Motor neuron (in vitro differentiated cells): ENCODE measurements around the gene ARL6IP6. TPM values are rescaled to one million over a fixed set of nuclear protein-coding genes. Genes with fewer than 3 reads are reported as not detected.

Experiments
- ATAC-seq, 8 experiments: fragments of 200-7000 bp; cut with Tn5 transposase; replicated peaks in 6 of 8; 2 replicates each; pipeline ENCODE4 v1.8.0; 2021; ENCODE audit warnings: mild to moderate bottlenecking in 8 of 8, moderate library complexity in 8 of 8
- H3K27ac ChIP-seq, 2 donors: fragments of 250-450 bp; sonication (Bioruptor Pico); 2 replicates each; pipeline ENCODE4 v1.9.0; 2021; ENCODE audit warnings: antibody characterized with exemption in 2 of 2, mild to moderate bottlenecking in 2 of 2, moderate library complexity in 1 of 2
- H3K4me1 ChIP-seq, 2 donors: fragments of 250-450 bp; sonication (Bioruptor Pico); replicated peaks in 1 of 2; 2 replicates each; pipeline ENCODE4 v1.6.1; 2021; ENCODE audit warnings: antibody characterized with exemption in 2 of 2, mild to moderate bottlenecking in 2 of 2, moderate library complexity in 1 of 2
- H3K4me3 ChIP-seq, 5 donors: fragments of 250-450 bp; sonication (Bioruptor Pico); 2 replicates each; pipeline ENCODE4 v1.9.0; 2021; ENCODE audit warnings: antibody characterized with exemption in 5 of 5, mild to moderate bottlenecking in 5 of 5, moderate library complexity in 4 of 5
- WGBS, 10 experiments: fragments of 450-650 bp; shearing (Covaris generic); methylation state at CpG; one replicate each; pipeline ENCODE4 v1.0.0; 2022; 5-methylcytosine and 5-hydroxymethylcytosine counted together
- in situ Hi-C, 9 experiments: fragments of 400-800 bp; cut with MboI; loops; one replicate each; pipeline ENCODE4 v1.15.0; 2021; ENCODE audit warnings: low sequenced_read_pairs in 9 of 9, low pct_unique_long_range_greater_than_20kb in 2 of 9; ENCODE audit not compliant: unreplicated experiment in 9 of 9
- total RNA-seq, 8 experiments: library from RNA; unstranded; fragments of 300-600 nt; gene quantifications; 2 replicates each; pipeline versions ENCODE4 v1.2.3 to v1.2.4, GENCODE V29; 2022

ARL6IP6 gene
- total RNA-seq, 8 experiments from 2014 or later = 13.0 to 38.0 (median 20.9) TPM

GRCh38 chr2:152763651-152764050, 45.2 kb downstream of the ARL6IP6 start:
- Histone ChIP-seq H3K4me1 (peaks cover 8 to 14% of the 10 kb centered on the region in 2 donors), H3K27ac (no peak overlapping the region), H3K4me3 (no peak overlapping the region)
- WGBS, 10 experiments = no CpG with 5 or more reads among the region's 1 CpG
- in situ Hi-C loops = no loop called here
- peak in 3 of 8 experiments; percentile 22 to 33 (median 32) for ATAC-seq

GRCh38 chr2:152766928-152767327, 48.5 kb downstream of the ARL6IP6 start:
- WGBS, 10 experiments = 22 to 100% (median 86%) methylated on average over 1 of the region's 1 CpG; no CpG with 5 or more reads in 3 of the 10 experiments

GRCh38 chr2:152781175-152781574, 62.8 kb downstream of the ARL6IP6 start:
- Histone ChIP-seq H3K4me1 (no peaks in the 10 kb centered on the region), H3K4me3 (no peak overlapping the region), H3K27ac (no peak overlapping the region)
- WGBS, 10 experiments = 50 to 100% (median 88%) methylated on average over 1 to 3 of the region's 3 CpGs; no CpG with 5 or more reads in 2 of the 10 experiments
- in situ Hi-C loops = no loop called here
- ATAC-seq = no peak

More at GRCh38 chr2:152766928-152767327, 48.5 kb downstream of the ARL6IP6 start:
- Histone ChIP-seq H3K4me1 (peaks cover 0 to 6% of the 10 kb centered on the region in 2 donors), H3K4me3 (no peak overlapping the region), H3K27ac (no peak overlapping the region)
- no peak for ATAC-seq
- in situ Hi-C loops = no loop called here

GRCh38 chr2:152782171-152782570, 63.8 kb downstream of the ARL6IP6 start:
- ATAC-seq = no peak
- Histone ChIP-seq H3K27ac (no peak overlapping the region), H3K4me1 (no peaks in the 10 kb centered on the region), H3K4me3 (no peak overlapping the region)
- WGBS, 10 experiments = 20 to 100% (median 87%) methylated on average over 1 to 2 of the region's 2 CpGs; no CpG with 5 or more reads in 2 of the 10 experiments
- in situ Hi-C loops = no loop called here

GRCh38 chr2:152790883-152791282, 72.5 kb downstream of the ARL6IP6 start:
- no peak overlapping the region for H3K4me3 ChIP-seq
- no peaks in the 10 kb centered on the region for H3K4me1 ChIP-seq
- in situ Hi-C loops = no loop called here
- 33 to 100% (median 88%) methylated on average over 1 to 7 of the region's 9 CpGs; no CpG with 5 or more reads in 2 of the 10 experiments for WGBS, 10 experiments
- H3K27ac ChIP-seq = no peak overlapping the region
- no peak for ATAC-seq

- no peak overlapping the region for H3K27ac ChIP-seq
- 0 to 86% (median 58%) methylated on average over 1 to 3 of the region's 3 CpGs; no CpG with 5 or more reads in 4 of the 10 experiments for WGBS, 10 experiments
- in situ Hi-C loops = no loop called here
Observed at GRCh38 chr2:152791979-152792378, 73.6 kb downstream of the ARL6IP6 start.

GRCh38 chr2:152792974-152793373, 74.6 kb downstream of the ARL6IP6 start:
- Histone ChIP-seq H3K4me3 (no peak overlapping the region), H3K27ac (no peak overlapping the region), H3K4me1 (peaks cover 9 to 11% of the 10 kb centered on the region in 2 donors)
- in situ Hi-C loops = no loop called here
- WGBS, 10 experiments = 0 to 89% (median 52%) methylated on average over 1 to 4 of the region's 4 CpGs; no CpG with 5 or more reads in 2 of the 10 experiments
- ATAC-seq = peak in 2 of 8 experiments; percentile 69 to 82

More at GRCh38 chr2:152791979-152792378, 73.6 kb downstream of the ARL6IP6 start:
- ATAC-seq = peak in 1 of 8 experiments; percentile 55
- H3K4me3 ChIP-seq = no peak overlapping the region
- H3K4me1 ChIP-seq = peaks cover under 1 to 1% of the 10 kb centered on the region in 2 donors

- in situ Hi-C loops = no loop called here
- 40 to 100% (median 60%) methylated on average over 1 of the region's 1 CpG; no CpG with 5 or more reads in 1 of the 10 experiments for WGBS, 10 experiments
- Histone ChIP-seq H3K4me3 (no peak overlapping the region), H3K4me1 (peaks cover 9 to 12% of the 10 kb centered on the region in 2 donors), H3K27ac (no peak overlapping the region)
- ATAC-seq = peak in 4 of 8 experiments; percentile 10 to 54 (median 34)
Observed at GRCh38 chr2:152796941-152797340, 78.5 kb downstream of the ARL6IP6 start.

GRCh38 chr2:152804687-152805408, 86.4 kb downstream of the ARL6IP6 start:
- H3K27ac ChIP-seq = no peak overlapping the region
- H3K4me3 ChIP-seq = no peak overlapping the region
- 61 to 100% (median 90%) methylated on average over 2 to 7 of the region's 29 CpGs; no CpG with 5 or more reads in 7 of the 10 experiments for WGBS, 10 experiments
- in situ Hi-C loops = no loop called here
- ATAC-seq = no peak
- H3K4me1 ChIP-seq = no peaks in the 10 kb centered on the region

- H3K4me3 ChIP-seq = no peak overlapping the region
- no peaks in the 10 kb centered on the region for H3K4me1 ChIP-seq
- no peak overlapping the region for H3K27ac ChIP-seq
- in situ Hi-C loops = no loop called here
- WGBS, 10 experiments = 33 to 88% (median 73%) methylated on average over 1 to 3 of the region's 3 CpGs
- ATAC-seq = no peak
Observed at GRCh38 chr2:152811916-152812315, 93.5 kb downstream of the ARL6IP6 start.

Other genes starting within 250 kb of the ARL6IP6 start
- 100 to 1,000 TPM in 3 of 8 experiments, 10 to 100 TPM in 5; 67.7 to 194 (median 89.1) TPM for gene PRPF40A, start 1.2 kb upstream of the ARL6IP6 start, total RNA-seq